ENCODE data around the gene RPS26.
"Not testable (repeated sequence)": the region's sequence is repeated elsewhere in the genome, so short reads cannot be mapped to it uniquely, and the experiment has no call there.

RPS26 gene

DNA sequence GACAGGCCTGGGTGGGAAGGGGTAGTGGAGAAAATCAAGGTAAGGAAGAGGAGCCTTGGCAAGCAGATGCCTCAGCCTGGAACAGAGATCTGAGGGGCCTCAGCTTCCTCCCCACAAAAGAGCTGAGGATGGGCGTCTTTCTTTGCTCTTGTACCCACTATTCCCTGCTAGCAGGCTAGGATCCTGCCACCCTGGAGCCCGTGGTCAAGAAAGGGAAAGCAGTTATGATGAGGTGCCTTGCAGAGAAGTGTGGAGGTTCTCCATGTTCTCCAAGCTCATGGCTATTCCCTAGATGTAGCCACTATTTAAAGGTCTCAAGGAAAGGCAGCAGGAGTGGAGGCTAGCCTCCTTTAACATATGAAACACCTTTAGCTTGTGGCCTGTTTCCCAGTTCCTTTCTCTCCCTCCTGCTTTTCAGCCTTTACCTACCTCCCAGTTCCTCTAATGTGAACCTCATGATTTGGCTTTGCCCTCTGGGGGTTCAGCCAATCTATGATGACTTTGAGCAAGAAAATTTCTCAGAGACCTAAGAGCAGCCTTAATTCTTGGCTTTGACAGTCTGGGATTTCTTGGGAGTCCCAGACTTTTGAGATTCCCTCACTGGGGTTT is 19.7 kb upstream of the RPS26 start:
- DNase-seq (ENCODE audit: low spot score) = no peak

DNA sequence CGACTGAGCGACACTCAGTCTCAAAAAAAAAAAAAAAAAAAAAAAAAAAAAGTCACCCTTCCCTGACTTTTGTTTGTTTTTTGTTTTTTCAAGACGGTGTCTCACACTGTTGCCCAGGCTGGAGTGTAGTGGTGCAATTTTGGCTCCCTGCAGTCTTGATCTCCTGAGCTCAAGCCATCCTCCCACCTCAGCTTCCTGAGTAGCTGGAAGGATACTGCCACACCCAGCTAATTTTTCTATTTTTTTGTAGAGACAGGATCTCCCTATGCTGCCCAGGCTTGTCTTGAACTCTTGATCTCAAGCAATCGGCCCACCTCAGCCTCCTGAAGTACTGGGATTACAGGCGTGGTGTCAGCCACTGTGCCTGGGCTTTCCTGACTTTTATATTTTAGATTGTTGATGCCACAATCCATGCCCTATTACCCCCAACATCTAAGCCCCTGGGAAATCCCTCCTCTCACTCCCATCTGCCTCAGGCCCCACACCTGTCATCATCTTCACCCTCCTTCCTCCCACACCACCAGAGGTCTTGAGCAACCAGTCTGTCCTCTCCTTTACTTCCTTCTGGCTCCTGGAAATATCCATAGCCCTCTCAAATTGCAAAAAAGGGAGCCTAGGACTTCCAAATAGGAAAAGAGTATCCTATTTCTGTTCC is 13.1 kb upstream of the RPS26 start:
- DNase-seq (ENCODE audit: low spot score) = no peak

DNA sequence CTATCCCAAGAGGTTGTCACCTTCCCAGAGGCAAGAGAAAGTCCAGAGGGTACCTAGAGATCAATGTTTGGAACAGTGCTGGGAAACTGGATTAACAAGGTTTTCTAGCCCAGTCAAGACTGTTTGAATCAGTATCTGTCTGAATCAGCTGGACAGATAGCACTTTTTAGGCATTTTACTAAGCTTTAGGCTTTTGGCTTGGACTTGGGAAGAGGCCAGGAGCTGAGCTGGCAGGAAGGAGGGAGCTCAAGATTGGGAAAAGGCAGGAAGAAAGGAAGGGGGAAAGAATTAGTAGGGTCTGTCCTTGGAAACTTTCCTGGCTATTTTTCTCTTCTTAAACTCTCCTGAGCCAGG is 12.6 kb upstream of the RPS26 start:
- no peak for DNase-seq (ENCODE audit: low spot score)

DNA sequence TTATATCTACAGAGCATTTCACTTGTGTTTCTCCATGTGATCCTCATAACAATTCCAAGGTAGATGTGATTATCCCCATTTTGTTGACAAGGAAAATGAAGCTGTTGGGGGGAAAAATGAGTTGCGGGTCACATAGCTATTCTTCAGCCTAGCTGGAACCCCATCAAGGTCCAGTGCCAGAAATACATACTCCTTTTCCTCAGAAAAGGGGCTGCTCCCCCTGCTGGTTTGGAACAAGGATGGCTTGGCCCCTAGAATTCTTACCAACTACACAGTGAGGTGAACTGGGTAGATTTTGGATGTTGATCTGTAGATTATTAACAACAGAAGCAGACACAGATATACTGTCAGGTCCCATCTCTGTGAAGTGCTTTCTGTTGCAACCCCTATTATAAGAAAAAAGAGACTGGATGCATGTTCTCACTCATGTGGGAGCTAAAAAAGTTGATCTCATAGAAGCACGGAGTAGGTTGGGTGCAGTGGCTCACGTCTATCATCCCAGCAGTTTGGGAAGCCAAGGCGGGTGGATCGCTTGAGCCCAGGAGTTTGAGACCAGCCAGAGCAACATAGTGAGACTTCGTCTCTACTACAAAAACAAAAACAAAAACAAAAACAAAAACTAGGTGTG is 11.9 kb upstream of the RPS26 start:
- no peak for DNase-seq (ENCODE audit: low spot score)

DNA sequence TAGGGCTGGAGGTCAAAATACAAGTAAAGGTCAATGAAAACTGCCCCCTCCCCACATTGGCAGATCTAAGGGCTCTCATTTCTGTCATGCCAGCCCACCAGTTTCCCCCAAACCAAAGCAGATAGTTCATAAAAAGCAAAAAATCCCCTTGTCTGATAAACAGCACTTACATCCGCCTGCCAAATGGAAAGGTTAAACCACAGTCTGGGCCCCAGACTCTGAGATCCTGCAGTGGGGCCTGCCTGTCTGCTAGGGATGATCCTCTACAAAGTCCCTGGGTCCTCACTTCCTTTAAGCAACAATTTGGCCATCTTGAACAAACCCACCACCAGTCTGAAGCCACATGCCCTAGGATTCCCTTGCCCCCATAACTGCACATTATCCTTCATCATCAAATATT is 9.7 kb upstream of the RPS26 start:
- no peak for DNase-seq (ENCODE audit: low spot score)

DNA sequence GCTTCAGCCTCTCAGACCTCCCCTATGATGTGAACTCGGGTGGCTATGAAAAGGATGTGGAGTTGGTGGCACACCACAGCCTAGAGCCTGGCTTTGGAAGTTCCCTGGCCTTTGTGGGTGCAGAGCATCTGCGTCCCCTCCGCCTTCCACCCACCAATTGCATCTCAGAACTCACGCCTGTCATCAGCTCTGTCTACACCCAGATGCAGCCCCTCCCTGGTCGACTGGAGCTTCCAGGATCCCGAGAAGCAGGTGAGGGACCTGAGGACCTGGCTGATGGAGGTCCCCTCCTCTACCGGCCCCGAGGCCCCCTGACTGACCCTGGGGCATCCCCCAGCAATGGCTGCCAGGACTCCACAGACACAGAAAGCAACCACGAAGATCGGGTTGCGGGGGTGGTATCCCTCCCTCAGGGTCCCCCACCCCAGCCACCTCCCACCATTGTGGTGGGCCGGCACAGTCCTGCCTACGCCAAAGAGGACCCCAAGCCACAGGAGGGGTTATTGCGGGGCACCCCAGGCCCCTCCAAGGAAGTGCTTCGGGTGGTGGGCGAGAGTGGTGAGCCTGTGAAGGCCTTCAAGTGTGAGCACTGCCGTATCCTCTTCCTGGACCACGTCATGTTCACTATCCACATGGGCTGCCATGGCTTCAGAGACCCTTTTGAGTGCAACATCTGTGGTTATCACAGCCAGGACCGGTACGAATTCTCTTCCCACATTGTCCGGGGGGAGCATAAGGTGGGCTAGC is 7.0 kb upstream of the RPS26 start:
- no peak for DNase-seq (ENCODE audit: low spot score)

DNA sequence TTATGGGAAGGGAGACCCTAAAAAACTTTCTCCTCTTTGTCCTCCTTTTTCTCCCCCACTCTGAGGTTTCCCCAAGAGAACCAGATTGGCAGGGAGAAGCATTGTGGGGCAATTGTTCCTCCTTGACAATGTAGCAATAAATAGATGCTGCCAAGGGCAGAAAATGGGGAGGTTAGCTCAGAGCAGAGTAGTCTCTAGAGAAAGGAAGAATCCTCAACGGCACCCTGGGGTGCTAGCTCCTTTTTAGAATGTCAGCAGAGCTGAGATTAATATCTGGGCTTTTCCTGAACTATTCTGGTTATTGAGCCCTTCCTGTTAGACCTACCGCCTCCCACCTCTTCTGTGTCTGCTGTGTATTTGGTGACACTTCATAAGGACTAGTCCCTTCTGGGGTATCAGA is 4.6 kb upstream of the RPS26 start:
- DNase-seq (ENCODE audit: low spot score) = no peak

DNA sequence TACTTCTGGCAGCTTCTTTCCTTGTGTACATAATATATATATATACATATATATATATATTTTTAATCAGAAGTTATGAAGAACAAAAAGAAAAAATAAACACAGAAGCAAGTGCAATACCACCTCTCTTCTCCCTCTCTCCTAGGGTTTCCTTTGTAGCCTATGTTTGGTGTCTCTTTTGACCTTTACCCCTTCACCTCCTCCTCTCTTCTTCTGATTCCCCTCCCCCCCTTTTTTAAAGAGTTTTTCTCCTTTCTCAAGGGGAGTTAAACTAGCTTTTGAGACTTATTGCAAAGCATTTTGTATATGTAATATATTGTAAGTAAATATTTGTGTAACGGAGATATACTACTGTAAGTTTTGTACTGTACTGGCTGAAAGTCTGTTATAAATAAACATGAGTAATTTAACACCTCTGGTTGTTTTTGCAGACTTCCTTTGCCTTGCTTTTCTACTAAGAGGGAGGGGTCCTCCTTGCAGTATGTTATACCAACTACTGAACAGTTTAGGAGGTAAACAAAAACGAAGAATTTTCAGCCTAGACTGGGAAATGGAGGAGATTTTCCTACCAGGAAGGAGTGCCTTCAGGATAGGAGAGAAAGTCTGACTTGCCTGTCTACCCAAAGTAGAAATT is 3.6 kb upstream of the RPS26 start:
- no peak for DNase-seq (ENCODE audit: low spot score)

DNA sequence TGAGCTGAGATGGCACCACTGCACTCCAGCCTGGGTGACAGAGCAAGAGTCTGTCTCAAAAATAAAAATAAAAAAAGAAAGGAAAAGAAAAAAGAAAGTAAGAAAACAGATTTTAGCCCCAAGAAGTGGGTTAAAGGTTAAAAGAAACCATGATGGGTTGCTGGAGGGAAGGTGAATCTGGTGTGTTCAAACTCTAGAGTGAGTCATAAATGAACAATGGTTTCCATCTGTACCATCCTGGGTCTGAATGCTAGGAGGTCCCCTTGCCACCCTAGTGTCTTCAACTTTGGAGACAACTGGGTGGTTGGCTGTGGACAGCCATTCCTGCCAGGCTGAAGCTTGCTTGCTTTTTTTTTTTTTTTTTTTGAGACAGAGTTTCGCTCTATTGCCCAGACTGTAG is 1.6 kb upstream of the RPS26 start:
- DNase-seq (ENCODE audit: low spot score) = no peak

DNA sequence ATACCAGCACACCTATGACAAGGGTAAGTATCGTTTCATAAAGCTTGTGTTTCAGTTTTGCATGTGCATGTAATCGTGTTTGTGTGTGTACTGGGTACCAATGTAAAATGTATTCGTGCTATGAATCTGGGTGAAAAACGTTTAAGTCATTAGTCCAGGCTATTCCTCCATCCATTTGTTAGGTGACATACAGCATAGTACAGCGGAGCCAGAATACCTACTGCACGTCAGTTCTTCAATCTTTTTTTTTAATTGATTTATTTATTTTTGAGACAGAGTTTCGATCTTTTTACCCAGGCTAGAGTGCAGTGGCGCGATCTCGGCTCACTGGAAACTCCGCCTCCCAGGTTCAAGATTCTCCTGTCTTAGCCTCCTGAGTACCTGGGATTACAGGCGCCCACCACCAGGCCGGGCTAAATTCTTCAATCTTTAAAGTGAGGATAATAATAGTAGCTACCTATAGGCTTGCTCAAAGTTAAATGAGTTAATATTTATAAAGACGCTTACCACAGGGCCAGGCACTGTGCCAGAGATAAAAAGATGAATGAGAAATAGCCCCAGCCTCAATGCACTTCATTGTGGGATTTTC is 661 bp upstream of the RPS26 start:
- DNase-seq (ENCODE audit: low spot score) = no peak

DNA sequence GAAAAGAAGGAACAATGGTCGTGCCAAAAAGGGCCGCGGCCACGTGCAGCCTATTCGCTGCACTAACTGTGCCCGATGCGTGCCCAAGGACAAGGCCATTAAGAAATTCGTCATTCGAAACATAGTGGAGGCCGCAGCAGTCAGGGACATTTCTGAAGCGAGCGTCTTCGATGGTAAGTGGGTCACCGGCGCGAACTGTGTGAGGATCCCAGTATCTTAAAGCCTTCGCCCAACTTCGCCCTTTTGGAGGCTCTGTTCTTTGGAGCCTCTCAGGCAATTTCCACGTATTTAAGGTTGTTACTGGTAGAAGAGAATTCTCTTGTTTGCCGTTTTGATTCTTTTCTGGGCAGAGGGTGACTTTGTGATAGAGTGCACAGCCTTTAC is 704 bp downstream of the RPS26 start:
- not testable (repeated sequence) for DNase-seq (ENCODE audit: low spot score)

DNA sequence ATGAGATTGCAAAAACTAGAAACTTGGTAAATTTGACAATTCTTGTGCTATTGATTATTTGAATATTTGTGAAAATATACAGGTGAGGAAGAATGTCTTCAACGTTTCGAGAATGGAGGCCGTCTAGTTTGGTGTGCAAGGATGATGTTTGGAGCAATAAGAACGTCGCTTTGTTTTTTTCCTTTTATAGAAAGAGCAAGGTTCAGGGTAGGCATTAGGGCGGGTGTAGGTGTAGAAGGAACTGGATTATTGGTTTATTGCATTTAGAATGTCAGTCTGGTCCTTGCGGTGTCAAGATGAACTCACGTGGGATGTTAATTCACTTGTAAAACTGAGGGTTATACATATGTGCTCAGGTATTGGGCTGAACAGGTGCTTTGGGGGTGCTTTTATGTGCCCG is 1.1 kb downstream of the RPS26 start:
- no peak for DNase-seq (ENCODE audit: low spot score)

DNA sequence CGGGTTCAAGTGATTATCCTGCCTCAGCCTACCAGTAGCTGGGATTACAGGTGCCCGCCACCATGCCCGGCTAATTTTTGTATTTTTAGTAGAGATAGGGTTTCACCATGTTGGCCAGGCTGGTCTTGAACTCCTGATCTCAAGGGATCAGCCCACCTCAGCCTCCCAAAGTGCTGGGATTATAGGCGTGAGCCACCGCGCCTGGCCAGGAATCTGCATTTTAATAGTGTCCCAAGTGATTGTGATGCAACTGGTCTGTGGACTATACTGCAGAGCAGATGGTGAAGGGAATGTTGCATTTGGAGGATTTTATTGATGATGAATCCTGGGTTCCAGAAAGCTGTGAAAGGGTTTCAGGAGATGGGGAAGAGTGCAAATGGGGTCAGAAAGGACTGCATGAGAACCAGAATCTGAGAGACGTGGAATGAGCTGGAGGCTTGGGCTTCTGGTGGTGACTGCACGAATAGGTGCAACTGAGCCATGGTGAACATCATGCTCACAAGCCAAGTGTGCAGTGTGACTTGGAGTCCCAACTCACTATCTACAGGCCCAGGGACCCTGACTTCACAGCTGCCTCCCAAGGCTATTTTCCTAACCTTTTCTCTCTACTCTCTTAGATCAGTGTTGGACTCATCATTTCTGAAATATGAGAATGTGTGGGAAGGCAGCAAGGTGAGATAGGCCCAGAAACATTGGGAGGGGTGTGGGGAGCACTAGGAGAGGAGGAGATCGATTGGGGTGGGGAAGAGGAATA is 4.5 kb downstream of the RPS26 start:
- no peak for DNase-seq (ENCODE audit: low spot score)

DNA sequence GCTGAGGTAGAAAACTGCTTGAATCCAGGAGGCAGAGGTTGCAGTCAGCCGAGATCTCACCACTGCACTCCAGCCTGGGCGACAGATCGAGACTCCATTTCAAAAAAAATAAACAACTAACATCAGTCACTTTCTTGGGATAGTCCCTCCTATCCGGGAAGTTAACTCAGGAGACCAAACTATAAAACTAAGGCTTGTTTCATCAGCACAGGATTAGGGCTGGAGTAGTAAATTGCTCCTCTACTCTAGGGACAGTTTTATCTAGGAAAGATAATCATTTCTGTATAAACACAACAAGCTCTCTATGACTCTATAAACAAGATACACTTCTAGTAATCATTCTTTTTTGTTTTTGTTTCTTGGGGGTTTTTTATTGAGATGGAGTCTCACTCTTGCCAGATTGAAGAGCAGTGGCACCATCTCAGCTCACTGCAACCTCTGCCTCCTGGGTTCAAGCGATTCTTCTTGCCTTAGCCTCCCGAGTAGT is 11.7 kb downstream of the RPS26 start:
- no peak for DNase-seq (ENCODE audit: low spot score)

DNA sequence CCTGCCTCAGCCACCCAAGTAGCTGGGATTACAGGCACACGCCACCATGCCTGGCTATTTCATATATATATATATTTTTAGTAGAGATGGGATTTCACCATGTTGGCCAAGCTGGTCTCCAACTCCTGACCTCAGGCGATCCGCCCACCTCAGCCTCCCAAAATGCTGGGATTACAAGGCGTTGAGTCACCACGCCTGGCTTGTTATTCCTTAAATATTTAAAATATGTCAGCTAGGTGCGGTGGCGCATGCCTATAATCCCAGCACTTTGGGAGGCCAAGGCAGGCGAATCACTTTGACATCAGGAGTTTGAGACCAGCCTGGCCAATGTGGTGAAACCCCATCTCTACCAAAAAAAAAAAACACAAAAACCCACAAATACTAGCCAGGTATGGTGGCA is 18.2 kb downstream of the RPS26 start:
- not testable (repeated sequence) for DNase-seq (ENCODE audit: low spot score)

DNA sequence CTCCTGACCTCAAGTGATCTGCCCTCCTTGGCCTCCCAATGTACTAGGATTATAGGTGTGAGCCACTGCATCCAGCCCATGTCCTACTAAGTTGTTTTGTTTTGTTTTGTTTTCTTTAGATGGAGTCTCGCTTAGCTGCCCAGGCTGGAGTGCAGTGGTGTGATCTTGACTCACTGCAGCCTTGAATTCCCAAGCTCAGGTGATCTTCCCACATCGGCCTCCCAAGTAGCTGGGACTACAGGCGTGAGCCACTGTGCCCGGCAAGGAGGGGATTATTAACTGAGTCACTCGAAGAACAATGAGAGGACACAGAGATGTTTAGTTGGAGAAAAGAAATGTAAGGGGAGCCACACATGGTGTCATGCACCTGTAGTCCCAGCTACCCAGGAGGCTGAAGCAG is 20.3 kb downstream of the RPS26 start:
- DNase-seq (ENCODE audit: low spot score) = no peak

DNA sequence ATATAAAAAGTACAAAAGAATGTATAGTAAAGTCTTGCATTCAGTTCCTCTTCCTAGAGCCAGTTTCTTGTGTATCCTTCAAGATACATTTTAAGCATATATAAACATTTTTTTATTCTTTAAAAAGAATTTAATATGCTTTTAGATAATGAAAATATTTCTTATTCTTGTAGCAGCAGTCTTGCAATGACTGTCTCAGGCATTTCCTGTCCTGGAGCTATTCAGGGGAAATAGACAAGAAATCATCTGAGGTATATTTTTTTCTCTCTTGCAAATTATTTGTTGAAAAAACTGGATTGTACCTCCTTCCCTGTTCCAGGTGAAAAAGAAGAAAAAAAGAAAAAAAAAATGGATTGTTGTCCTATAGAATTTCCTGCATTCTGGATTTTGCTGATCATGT is 21.3 kb downstream of the RPS26 start:
- DNase-seq (ENCODE audit: low spot score) = no peak

DNA sequence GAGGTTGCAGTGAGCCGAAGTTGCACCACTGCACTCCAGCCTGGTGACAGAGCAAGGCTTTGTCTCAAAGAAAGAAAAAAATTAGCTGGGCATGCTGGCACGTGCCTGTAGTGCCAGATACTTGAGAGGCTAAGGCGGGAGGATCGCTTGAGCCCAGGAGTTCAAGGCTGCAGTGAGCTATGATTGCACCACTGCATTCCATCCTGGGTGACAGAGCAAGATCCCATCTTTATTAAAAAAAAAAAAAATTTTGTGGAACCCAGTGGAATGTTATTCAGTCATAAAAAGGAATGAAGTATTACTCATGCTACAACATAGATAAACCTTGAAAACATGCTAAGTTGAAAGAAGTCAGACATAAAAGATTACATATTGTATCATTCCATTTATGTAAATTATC is 29.9 kb downstream of the RPS26 start:
- DNase-seq (ENCODE audit: low spot score) = no peak

DNA sequence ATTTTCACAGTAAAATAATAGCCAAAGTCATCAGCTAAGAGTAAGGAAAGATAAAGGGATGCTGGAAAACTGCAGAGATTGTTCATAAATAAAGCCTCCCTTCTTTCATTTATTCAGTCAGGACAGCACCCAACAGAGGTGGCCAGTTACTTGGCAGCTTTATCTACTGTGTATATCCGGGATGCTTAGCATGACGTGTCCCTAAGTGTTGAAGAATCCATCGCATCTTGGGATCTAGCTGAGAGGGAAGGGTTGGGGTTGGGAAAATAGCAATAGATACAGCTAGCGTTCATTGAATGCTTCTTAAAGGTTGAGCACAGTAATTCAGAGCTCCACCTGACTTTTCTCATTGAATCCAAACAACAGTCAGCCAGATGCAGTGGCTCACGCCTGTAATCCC is 32.7 kb downstream of the RPS26 start:
- no peak for DNase-seq (ENCODE audit: low spot score)

DNA sequence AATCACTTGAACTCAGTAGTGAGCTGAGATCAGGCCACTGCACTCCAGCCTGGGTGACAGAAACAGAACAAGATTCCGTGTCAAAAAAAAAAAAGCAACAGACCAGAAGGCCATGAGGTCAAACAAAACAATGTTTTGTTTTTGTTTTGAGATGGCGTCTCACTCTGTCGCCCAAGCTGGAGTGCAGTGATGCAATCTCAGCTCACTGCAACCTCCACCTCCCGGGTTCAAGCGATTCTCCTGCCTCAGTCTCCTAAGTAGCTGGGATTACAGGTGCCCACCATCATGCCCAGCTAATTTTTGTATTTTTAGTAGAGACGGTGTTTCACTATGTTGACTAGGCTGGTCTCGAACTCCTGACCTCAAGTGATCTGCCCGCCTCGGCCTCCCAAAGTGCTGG is 36.2 kb downstream of the RPS26 start:
- DNase-seq (ENCODE audit: low spot score) = not testable (repeated sequence)

DNA sequence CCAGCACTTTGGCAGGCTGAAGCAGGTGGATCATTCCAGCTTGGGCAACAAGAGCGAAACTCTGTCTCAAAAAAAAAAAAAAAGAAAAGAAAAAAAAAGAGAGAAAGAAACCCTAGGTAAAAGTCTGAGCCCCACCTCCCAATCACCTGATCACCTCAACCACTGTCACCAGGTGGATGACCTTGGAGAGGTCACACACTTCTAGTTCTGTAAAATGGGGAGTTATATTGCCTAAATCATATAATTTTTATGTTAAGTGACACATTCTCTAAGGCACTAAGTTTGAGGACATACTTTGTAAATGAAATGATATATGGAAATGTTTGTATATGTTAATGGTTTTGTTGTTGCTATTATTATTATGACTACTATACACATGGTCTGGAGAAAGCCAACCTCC is 36.7 kb downstream of the RPS26 start:
- no peak for DNase-seq (ENCODE audit: low spot score)

Data from left forelimb (tissue), 1 donor.